H9 (cell line): ENCODE results near the gene NKPD1. TPM values are rescaled to one million over a fixed set of nuclear protein-coding genes. Genes with fewer than 3 reads are reported as not detected.

ENCODE experiments used
- DNase-seq: peaks from one replicate; pipeline ENCODE4 v3.0.0-alpha.2; 2017
- H2AFZ ChIP-seq: one replicate; pipeline ENCODE4 v1.6.1; 2013; ENCODE audit warnings: mild to moderate bottlenecking, low read length, control low read depth, moderate library complexity
- H2AK5ac ChIP-seq: 2 replicates; pipeline ENCODE4 v1.6.1; 2013; ENCODE audit warnings: low read length, control low read depth, mixed read lengths; ENCODE audit not compliant: insufficient read length
- H2BK120ac ChIP-seq: one replicate; pipeline ENCODE4 v1.6.1; 2013; ENCODE audit warnings: low read depth, mild to moderate bottlenecking, low read length, control low read depth, inconsistent platforms; ENCODE audit not compliant: poor library complexity, severe bottlenecking
- H2BK12ac ChIP-seq: 2 replicates; pipeline ENCODE4 v1.6.1; 2013; ENCODE audit warnings: low read length, control low read depth, mixed read lengths, low read depth; ENCODE audit not compliant: insufficient read length
- H2BK15ac ChIP-seq: 2 replicates; pipeline ENCODE4 v1.6.1; 2013; ENCODE audit warnings: low read depth, low read length, control low read depth
- H2BK20ac ChIP-seq: one replicate; pipeline ENCODE4 v1.6.1; 2013; ENCODE audit warnings: low read depth, mild to moderate bottlenecking, low read length, control low read depth, inconsistent platforms; ENCODE audit not compliant: poor library complexity, severe bottlenecking
- H2BK5ac ChIP-seq: 2 replicates; pipeline ENCODE4 v1.6.1; 2013; ENCODE audit warnings: low read length, control low read depth, mixed read lengths; ENCODE audit not compliant: insufficient read length
- H3K14ac ChIP-seq: 2 replicates; pipeline ENCODE4 v1.6.1; 2013; ENCODE audit warnings: low read length, control low read depth; ENCODE audit not compliant: insufficient read depth
- H3K18ac ChIP-seq: 2 replicates; pipeline ENCODE4 v1.6.1; 2013; ENCODE audit warnings: low read depth, mild to moderate bottlenecking, mixed read lengths, low read length, control low read depth; ENCODE audit not compliant: insufficient read length
- H3K23ac ChIP-seq: 2 replicates; pipeline ENCODE4 v1.6.1; 2013; ENCODE audit warnings: low read length, control low read depth, mixed read lengths, low read depth; ENCODE audit not compliant: insufficient read length
- H3K23me2 ChIP-seq: 2 replicates; pipeline ENCODE4 v1.6.1; 2013; ENCODE audit warnings: low read depth, mild to moderate bottlenecking, mixed read lengths, low read length, control low read depth; ENCODE audit not compliant: insufficient read length, poor library complexity, severe bottlenecking
- H3K27ac ChIP-seq: 2 replicates; pipeline ENCODE4 v1.5.1; 2013; ENCODE audit warnings: low read length, control low read depth, mixed read lengths, low read depth; ENCODE audit not compliant: insufficient read length
- H3K27me3 ChIP-seq: 2 replicates; pipeline ENCODE4 v1.6.1; 2013; ENCODE audit warnings: low read length, control low read depth, inconsistent platforms; ENCODE audit not compliant: insufficient read depth
- H3K4ac ChIP-seq: 2 replicates; pipeline ENCODE4 v1.6.1; 2013; ENCODE audit warnings: low read depth, mild to moderate bottlenecking, control low read depth, inconsistent platforms, low read length, moderate library complexity
- H3K4me1 ChIP-seq: 2 replicates; pipeline ENCODE4 v1.6.1; 2013; ENCODE audit warnings: low read length, control low read depth, inconsistent platforms; ENCODE audit not compliant: insufficient read depth
- H3K4me2 ChIP-seq: 2 replicates; pipeline ENCODE4 v1.6.1; 2013; ENCODE audit warnings: low read length, control low read depth, mixed read lengths; ENCODE audit not compliant: insufficient read length, insufficient read depth
- H3K56ac ChIP-seq: 2 replicates; pipeline ENCODE4 v1.6.1; 2013; ENCODE audit warnings: low read depth, mild to moderate bottlenecking, mixed read lengths, low read length, control low read depth; ENCODE audit not compliant: insufficient read length
- H3K79me1 ChIP-seq: 2 replicates; pipeline ENCODE4 v1.6.1; 2013; ENCODE audit warnings: low read depth, mild to moderate bottlenecking, moderate library complexity, low read length, control low read depth, inconsistent platforms; ENCODE audit not compliant: insufficient read depth, poor library complexity, severe bottlenecking
- H3K79me2 ChIP-seq: 2 replicates; pipeline ENCODE4 v1.6.1; 2013; ENCODE audit warnings: low read length, control low read depth, inconsistent platforms; ENCODE audit not compliant: insufficient read depth
- H3K9ac ChIP-seq: 2 replicates; pipeline ENCODE4 v1.6.1; 2013; ENCODE audit warnings: low read length, control low read depth, mixed read lengths; ENCODE audit not compliant: insufficient read length; ENCODE audit errors: extremely low read depth
- H3K9me3 ChIP-seq: one replicate; pipeline ENCODE4 v1.6.1; 2013; ENCODE audit warnings: low read depth, low read length, inconsistent platforms; ENCODE audit not compliant: control insufficient read depth
- H3T11ph ChIP-seq: one replicate; pipeline ENCODE4 v1.6.1; 2013; ENCODE audit warnings: mild to moderate bottlenecking, low read length, control low read depth, inconsistent platforms
- H4K20me1 ChIP-seq: one replicate; pipeline ENCODE4 v1.6.1; 2013; ENCODE audit not compliant: control insufficient read depth, insufficient read length, insufficient read depth
- H4K5ac ChIP-seq: 2 replicates; pipeline ENCODE4 v1.6.1; 2013; ENCODE audit warnings: low read depth, mild to moderate bottlenecking, mixed read lengths, low read length, control low read depth; ENCODE audit not compliant: insufficient read length
- H4K8ac ChIP-seq: replicated peaks from 2 replicates; pipeline ENCODE4 v1.6.1; 2013; ENCODE audit warnings: low read length, control low read depth, mixed read lengths, low read depth; ENCODE audit not compliant: insufficient read length
- H4K91ac ChIP-seq: 2 replicates; pipeline ENCODE4 v1.6.1; 2013; ENCODE audit warnings: low read depth, mild to moderate bottlenecking, moderate library complexity, mixed read lengths, low read length, control low read depth; ENCODE audit not compliant: insufficient read length
- H3K27ac Mint-ChIP-seq, 3 experiments: 2 replicates in 2 of 3; 3 replicates in 1 of 3; pipeline ENCODE4 v1.8.0; 2020 to 2021; ENCODE audit warnings: mixed read lengths in 3 of 3, mild to moderate bottlenecking in 1 of 3, moderate library complexity in 1 of 3
- H3K27me3 Mint-ChIP-seq: 2 replicates; pipeline ENCODE4 v1.8.0; 2021; ENCODE audit warnings: low read depth, mild to moderate bottlenecking, moderate library complexity, mixed read lengths
- H3K36me3 Mint-ChIP-seq, 3 experiments: 2 replicates in 2 of 3; 3 replicates in 1 of 3; pipeline ENCODE4 v1.8.0; 2020 to 2021; ENCODE audit warnings: low read depth in 3 of 3, mixed read lengths in 3 of 3; ENCODE audit not compliant: insufficient read depth in 1 of 3
- H3K4me1 Mint-ChIP-seq, 2 experiments: 2 replicates each; pipeline ENCODE4 v1.8.0; 2020; ENCODE audit warnings: mixed read lengths in 2 of 2
- H3K4me3 Mint-ChIP-seq, 2 experiments: 2 replicates in 1 of 2; 3 replicates in 1 of 2; pipeline ENCODE4 v1.8.0; 2020 to 2021; ENCODE audit warnings: mild to moderate bottlenecking in 2 of 2, mixed read lengths in 2 of 2, moderate library complexity in 1 of 2
- H3K9me3 Mint-ChIP-seq, 2 experiments: 2 replicates in 1 of 2; 3 replicates in 1 of 2; pipeline ENCODE4 v1.8.0; 2020; ENCODE audit warnings: mild to moderate bottlenecking in 2 of 2, mixed read lengths in 2 of 2, moderate library complexity in 1 of 2
- WGBS: extraction: QIAGEN DNeasy Blood & Tissue Kit; methylation state at CpG from one replicate; pipeline ENCODE4 v1.1.7; 2013; ENCODE audit warnings: missing lambda C conversion rate, low lambda C conversion rate, mixed read lengths; ENCODE audit not compliant: insufficient read length; ENCODE audit errors: extremely low coverage; 5-methylcytosine and 5-hydroxymethylcytosine counted together
- total RNA-seq: library from RNA; stranded (reverse); gene quantifications from 2 replicates; pipeline ENCODE4 v1.2.1, GENCODE V29; 2021
- TF ChIP-seq, protein P1 (sequence below): fragments of 200-600 bp; sonication (generic); conservative IDR thresholded peaks from 3 replicates; pipeline ENCODE4 v1.8.0; 2021; ENCODE audit warnings: antibody characterized with exemption, mild to moderate bottlenecking

NKPD1 gene
- total RNA-seq, 1 experiment from 2014 or later: 0.17 TPM

DNA sequence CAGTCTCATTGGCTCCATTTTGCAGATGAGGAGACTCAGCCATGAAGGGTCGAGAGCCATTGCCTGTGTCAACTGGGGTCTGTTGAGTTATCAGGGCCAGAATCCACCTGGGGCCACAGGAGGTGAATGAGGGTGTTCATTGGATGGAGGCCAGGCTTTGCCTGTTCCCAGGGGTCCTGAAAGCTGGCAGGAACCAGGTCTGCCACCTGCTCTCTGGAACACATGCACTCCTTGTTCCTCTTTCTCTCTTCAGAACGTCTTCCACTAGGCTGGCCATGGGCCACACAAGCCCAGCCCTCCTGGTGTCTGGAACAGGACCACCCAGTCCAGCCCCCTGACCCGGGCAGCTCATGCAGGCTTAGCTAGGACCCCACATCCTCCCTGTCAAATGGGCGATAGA is 46.7 kb downstream of the NKPD1 start:
- WGBS: no CpG with 5 or more reads among the region's 4 CpGs
- peaks cover 8% of the 10 kb centered on the region for H4K20me1 ChIP-seq
- no peak overlapping the region for H3K23ac ChIP-seq

More for the DNA sequence above, 46.7 kb downstream of the NKPD1 start:
- Mint-ChIP-seq H3K27ac (no peak overlapping the region; a peak in 1 of 7 replicates), H3K27me3 (no peaks in the 10 kb centered on the region), H3K36me3 (peaks cover 0 to 1% (median 0%) of the 10 kb centered on the region in 3 experiments; a peak in 2 of 7 replicates), H3K4me1 (peaks cover 12 to 37% of the 10 kb centered on the region in 2 experiments), H3K4me3 (no peak overlapping the region), H3K9me3 (no peaks in the 10 kb centered on the region)
- Histone ChIP-seq H3K4me1 (no peaks in the 10 kb centered on the region; the same call in 1 of the 2 replicates), H2AK5ac (no peak overlapping the region), H3K4ac (no peak overlapping the region), H4K91ac (no peak overlapping the region), H3K27me3 (no peaks in the 10 kb centered on the region), H4K5ac (no peak overlapping the region), H2BK5ac (no peak overlapping the region), H3K9me3 (no peaks in the 10 kb centered on the region), H2AFZ (no peak overlapping the region), H2BK120ac (no peak overlapping the region), H2BK20ac (no peak overlapping the region), H3K4me2 (no peak overlapping the region), H3K9ac (no peak overlapping the region), H3K18ac (no peak overlapping the region), H3K56ac (no peak overlapping the region), H3K79me1 (no peaks in the 10 kb centered on the region), H3K23me2 (no peaks in the 10 kb centered on the region), H2BK12ac (no peak overlapping the region), H3T11ph (no peak overlapping the region), H2BK15ac (no peak overlapping the region), H3K79me2 (peaks cover 12% of the 10 kb centered on the region; the same call in 1 of the 2 replicates), H3K27ac (no peak overlapping the region), H3K14ac (no peak overlapping the region), H4K8ac (no peak overlapping the region)
- TF ChIP-seq, protein P1, sequence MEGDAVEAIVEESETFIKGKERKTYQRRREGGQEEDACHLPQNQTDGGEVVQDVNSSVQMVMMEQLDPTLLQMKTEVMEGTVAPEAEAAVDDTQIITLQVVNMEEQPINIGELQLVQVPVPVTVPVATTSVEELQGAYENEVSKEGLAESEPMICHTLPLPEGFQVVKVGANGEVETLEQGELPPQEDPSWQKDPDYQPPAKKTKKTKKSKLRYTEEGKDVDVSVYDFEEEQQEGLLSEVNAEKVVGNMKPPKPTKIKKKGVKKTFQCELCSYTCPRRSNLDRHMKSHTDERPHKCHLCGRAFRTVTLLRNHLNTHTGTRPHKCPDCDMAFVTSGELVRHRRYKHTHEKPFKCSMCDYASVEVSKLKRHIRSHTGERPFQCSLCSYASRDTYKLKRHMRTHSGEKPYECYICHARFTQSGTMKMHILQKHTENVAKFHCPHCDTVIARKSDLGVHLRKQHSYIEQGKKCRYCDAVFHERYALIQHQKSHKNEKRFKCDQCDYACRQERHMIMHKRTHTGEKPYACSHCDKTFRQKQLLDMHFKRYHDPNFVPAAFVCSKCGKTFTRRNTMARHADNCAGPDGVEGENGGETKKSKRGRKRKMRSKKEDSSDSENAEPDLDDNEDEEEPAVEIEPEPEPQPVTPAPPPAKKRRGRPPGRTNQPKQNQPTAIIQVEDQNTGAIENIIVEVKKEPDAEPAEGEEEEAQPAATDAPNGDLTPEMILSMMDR: no peak
- DNase-seq: no peak
